PFSK-1 (cell line): Measurements from ENCODE around the gene KLK3.

Source experiments
- POLR2AphosphoS5 ChIP-seq: IDR thresholded peaks from 2 replicates; pipeline ENCODE4 v1.6.1; 2012; ENCODE audit warnings: low read depth, mild to moderate bottlenecking, control low read depth, low read length, moderate library complexity
- SIN3A ChIP-seq: IDR thresholded peaks from 2 replicates; pipeline ENCODE4 v1.6.1; 2012; ENCODE audit warnings: mild to moderate bottlenecking, low read length, moderate library complexity, borderline replicate concordance; ENCODE audit not compliant: insufficient read depth
- TAF1 ChIP-seq: IDR thresholded peaks from 2 replicates; pipeline ENCODE4 v1.6.1; 2012; ENCODE audit warnings: low read length, control low read depth, borderline replicate concordance; ENCODE audit not compliant: insufficient read depth
- TF ChIP-seq, protein P1 (sequence below), 2 experiments: IDR thresholded peaks; 2 replicates each; pipeline versions ENCODE4 v1.6.1 to v1.8.0; 2011 to 2012; ENCODE audit warnings: low read depth in 2 of 2, low read length in 2 of 2, control low read depth in 1 of 2, inconsistent platforms in 1 of 2, mild to moderate bottlenecking in 1 of 2, moderate library complexity in 1 of 2; ENCODE audit not compliant: insufficient read depth in 1 of 2

DNA sequence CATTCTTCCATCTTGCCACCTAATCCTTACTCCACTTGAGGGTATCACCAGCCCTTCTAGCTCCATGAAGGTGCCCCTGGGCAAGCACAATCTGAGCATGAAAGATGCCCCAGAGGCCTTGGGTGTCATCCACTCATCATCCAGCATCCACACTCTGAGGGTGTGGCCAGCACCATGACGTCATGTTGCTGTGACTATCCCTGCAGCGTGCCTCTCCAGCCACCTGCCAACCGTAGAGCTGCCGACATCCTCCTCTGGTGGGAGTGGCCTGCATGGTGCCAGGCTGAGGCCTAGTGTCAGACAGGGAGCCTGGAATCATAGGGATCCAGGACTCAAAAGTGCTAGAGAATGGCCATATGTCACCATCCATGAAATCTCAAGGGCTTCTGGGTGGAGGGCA lies 3.1 kb upstream of the KLK3 start:
- no peak for TF ChIP-seq POLR2AphosphoS5
- no peak for TF ChIP-seq TAF1
- no peak for TF ChIP-seq SIN3A
- TF ChIP-seq, protein P1, sequence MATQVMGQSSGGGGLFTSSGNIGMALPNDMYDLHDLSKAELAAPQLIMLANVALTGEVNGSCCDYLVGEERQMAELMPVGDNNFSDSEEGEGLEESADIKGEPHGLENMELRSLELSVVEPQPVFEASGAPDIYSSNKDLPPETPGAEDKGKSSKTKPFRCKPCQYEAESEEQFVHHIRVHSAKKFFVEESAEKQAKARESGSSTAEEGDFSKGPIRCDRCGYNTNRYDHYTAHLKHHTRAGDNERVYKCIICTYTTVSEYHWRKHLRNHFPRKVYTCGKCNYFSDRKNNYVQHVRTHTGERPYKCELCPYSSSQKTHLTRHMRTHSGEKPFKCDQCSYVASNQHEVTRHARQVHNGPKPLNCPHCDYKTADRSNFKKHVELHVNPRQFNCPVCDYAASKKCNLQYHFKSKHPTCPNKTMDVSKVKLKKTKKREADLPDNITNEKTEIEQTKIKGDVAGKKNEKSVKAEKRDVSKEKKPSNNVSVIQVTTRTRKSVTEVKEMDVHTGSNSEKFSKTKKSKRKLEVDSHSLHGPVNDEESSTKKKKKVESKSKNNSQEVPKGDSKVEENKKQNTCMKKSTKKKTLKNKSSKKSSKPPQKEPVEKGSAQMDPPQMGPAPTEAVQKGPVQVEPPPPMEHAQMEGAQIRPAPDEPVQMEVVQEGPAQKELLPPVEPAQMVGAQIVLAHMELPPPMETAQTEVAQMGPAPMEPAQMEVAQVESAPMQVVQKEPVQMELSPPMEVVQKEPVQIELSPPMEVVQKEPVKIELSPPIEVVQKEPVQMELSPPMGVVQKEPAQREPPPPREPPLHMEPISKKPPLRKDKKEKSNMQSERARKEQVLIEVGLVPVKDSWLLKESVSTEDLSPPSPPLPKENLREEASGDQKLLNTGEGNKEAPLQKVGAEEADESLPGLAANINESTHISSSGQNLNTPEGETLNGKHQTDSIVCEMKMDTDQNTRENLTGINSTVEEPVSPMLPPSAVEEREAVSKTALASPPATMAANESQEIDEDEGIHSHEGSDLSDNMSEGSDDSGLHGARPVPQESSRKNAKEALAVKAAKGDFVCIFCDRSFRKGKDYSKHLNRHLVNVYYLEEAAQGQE (IDR thresholded peaks at IDR 0.05; ENCODE audit: insufficient read depth in 1 of 2, low read depth in 2 of 2, low read length in 2 of 2): no peak
